SJCRH30 (cell line): ENCODE measurements around the gene ZNF142. TPM values are rescaled to one million over a fixed set of nuclear protein-coding genes. Genes with fewer than 3 reads are reported as not detected.
"Not testable (repeated sequence)": the region's sequence is repeated elsewhere in the genome, so short reads cannot be mapped to it uniquely, and the experiment has no call there.

Source experiments
- DNase-seq, 2 experiments: peaks; one replicate each; pipeline ENCODE4 v3.0.0-alpha.2; 2015 to 2020
- H3K27ac ChIP-seq: fragments of 250-450 bp; sonication (Bioruptor Pico); 2 replicates; pipeline ENCODE4 v1.5.1; 2020; ENCODE audit warnings: mild to moderate bottlenecking, moderate library complexity
- H3K27me3 ChIP-seq: fragments of 250-450 bp; sonication (Bioruptor Pico); 2 replicates; pipeline ENCODE4 v1.5.1; 2020; ENCODE audit warnings: mild to moderate bottlenecking, moderate library complexity
- H3K36me3 ChIP-seq: fragments of 250-450 bp; sonication (Bioruptor Pico); 2 replicates; pipeline ENCODE4 v1.5.1; 2020; ENCODE audit warnings: mild to moderate bottlenecking, moderate library complexity
- H3K4me1 ChIP-seq: fragments of 250-450 bp; sonication (Bioruptor Pico); 2 replicates; pipeline ENCODE4 v1.5.1; 2020; ENCODE audit warnings: mild to moderate bottlenecking, moderate library complexity
- H3K4me3 ChIP-seq: fragments of 250-450 bp; sonication (Bioruptor Pico); 2 replicates; pipeline ENCODE4 v1.5.1; 2020; ENCODE audit warnings: mild to moderate bottlenecking, moderate library complexity
- H3K9me3 ChIP-seq: fragments of 250-450 bp; sonication (Bioruptor Pico); replicated peaks from 2 replicates; pipeline ENCODE4 v1.5.1; 2020; ENCODE audit warnings: mild to moderate bottlenecking, moderate library complexity
- total RNA-seq: library from RNA; depleted of rRNA; stranded (reverse); fragments of >200 nt; shearing (Covaris generic); gene quantifications from 2 replicates; pipeline ENCODE4 v1.2.3, GENCODE V29; 2014; rRNA removed

ZNF142 gene
- total RNA-seq, result 14.6 and 15.0 TPM in 2 replicates

DNA sequence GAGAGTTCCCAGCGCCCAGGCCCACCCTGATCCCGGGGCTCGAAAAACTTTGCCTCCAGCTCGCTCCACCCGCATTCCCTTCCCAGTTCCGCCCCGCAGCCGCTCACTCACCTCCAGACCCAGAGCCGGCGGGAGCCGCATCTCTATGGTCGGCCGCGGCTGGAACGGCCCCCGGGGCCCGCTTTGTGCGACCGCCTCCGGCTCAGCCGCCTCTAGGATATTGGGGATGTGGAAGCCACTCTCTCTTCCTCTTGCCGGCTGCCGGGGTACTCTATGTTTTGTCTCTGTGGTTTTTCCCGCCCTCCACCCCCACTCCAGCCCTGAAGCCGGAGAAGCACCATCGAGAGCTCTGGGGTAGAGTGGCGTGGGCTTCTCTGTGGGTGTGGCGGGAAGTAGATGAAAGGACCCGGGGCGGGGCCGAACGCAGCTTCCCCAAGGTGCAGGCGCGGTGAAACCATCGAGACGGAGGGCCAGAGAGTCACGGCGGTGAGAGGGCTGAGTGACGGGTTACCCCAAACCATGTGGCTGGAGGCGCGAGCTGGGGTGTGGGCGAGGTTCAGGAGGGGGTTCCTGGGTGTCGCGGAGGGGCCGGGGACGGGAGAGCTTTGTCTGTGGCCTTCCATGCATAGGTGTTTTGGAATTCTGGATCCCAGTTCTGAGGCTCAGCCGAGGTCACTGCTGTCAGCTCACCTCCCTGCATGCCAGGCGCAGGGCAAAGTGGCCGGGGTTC lies at the start of gene ZNF142, which contains the start of gene BCS1L:
Gene ZNF142 (minus strand): TSS at position 366 of the 730 bp plus-strand sequence. CDS start 3,194 bp downstream, outside the sequence.
Gene BCS1L (plus strand): TSS at position 426 of the 730 bp plus-strand sequence. CDS start 1,305 bp downstream, outside the sequence.
- DNase-seq, result peak; percentile 92 to 93
- Histone ChIP-seq H3K36me3 (peaks cover 14% of the 10 kb centered on the region), H3K27me3 (no peaks in the 10 kb centered on the region), H3K9me3 (no peaks in the 10 kb centered on the region), H3K4me3 (peak within 1 kb of the TSS; percentile 74), H3K4me1 (no peaks in the 10 kb centered on the region), H3K27ac (peak within 1 kb of the TSS; percentile 48)

DNA sequence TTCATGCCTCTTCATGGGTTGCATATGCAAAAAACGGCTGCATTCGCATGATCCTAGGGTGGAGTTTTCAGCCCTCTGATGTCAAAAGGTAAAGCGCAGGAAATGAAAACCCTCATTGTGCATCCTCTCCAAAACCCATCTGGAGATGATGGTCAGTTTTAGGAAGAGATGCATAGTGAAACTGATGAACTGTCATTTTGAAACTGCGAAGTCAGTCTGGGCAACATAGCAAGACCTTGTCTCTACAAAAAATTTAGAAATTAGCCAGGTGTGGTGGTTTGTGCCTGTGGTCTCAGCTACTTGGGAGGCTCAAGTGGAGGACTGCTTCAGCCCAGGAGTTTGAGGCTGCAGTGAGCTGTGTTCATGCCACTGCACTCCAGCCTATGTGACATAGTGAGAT lies 48.7 kb upstream of the ZNF142 start:
- Histone ChIP-seq H3K9me3 (no peaks in the 10 kb centered on the region), H3K36me3 (no peaks in the 10 kb centered on the region), H3K27ac (no peak overlapping the region), H3K4me1 (0 out of 2 replicates have a peak, but pooled peaks cover 2% of the 10 kb centered on the region), H3K4me3 (no peak overlapping the region), H3K27me3 (no peaks in the 10 kb centered on the region)
- no peak for DNase-seq

DNA sequence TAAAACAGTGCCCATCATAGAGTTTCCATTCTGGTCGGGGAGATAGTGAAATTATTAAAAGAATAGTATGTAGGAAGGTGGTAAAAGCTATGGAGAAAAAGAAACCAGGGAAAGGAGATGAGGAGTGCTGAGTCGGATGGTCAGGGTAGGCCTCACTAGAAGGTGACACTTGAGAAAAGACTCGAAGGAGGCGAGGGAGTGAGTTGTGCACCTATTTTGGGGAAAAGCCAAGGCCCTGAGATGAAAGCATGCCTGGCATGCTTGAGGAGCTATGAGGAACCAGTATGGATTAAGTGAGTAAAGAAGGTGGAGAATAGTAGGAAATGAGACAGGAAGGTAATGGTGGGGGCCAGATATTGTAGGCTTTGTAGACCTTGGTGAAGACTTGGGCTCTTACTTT lies 43.9 kb upstream of the ZNF142 start:
- no peaks in the 10 kb centered on the region for H3K27me3 ChIP-seq
- no peak overlapping the region for H3K4me3 ChIP-seq
- no peaks in the 10 kb centered on the region for H3K9me3 ChIP-seq
- H3K36me3 ChIP-seq, result no peaks in the 10 kb centered on the region
- no peak overlapping the region for H3K27ac ChIP-seq
- no peaks in the 10 kb centered on the region for H3K4me1 ChIP-seq
- DNase-seq, result no peak

DNA sequence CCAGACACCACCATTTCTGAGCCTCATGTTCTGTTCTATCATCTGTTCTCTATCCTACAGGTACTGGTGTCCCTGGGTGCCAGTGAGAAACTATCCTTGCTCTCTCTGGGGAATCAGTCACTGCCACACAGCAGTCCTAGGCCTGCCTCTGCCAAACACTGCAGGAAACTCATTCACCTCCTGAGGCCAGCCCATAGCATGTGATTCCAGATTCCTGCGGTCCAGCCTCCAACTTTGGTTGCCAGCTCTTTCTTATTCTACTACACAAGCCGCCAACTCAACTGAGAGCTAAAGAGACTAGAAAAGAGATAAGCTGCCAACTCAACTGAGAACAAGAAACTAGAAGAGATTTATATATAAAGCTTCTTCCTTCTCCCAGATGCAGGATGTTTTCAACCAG lies 42.4 kb upstream of the ZNF142 start:
- no peak for DNase-seq
- H3K9me3 ChIP-seq, result no peaks in the 10 kb centered on the region
- no peaks in the 10 kb centered on the region for H3K36me3 ChIP-seq
- H3K4me1 ChIP-seq, result no peaks in the 10 kb centered on the region
- H3K27ac ChIP-seq, result no peak overlapping the region
- no peaks in the 10 kb centered on the region for H3K27me3 ChIP-seq
- no peak overlapping the region for H3K4me3 ChIP-seq

GRCh38 chr2:218698885-218699284 lies 39.5 kb upstream of the ZNF142 start:
- DNase-seq, result no peak
- no peak overlapping the region for H3K27ac ChIP-seq

GRCh38 chr2:218694405-218695145 lies 35.2 kb upstream of the ZNF142 start:
- H3K27me3 ChIP-seq, result no peaks in the 10 kb centered on the region
- H3K9me3 ChIP-seq, result no peaks in the 10 kb centered on the region
- DNase-seq, result no peak
- no peak overlapping the region for H3K4me3 ChIP-seq
- peaks cover 5% of the 10 kb centered on the region for H3K36me3 ChIP-seq
- no peak overlapping the region for H3K27ac ChIP-seq
- H3K4me1 ChIP-seq, result no peaks in the 10 kb centered on the region

More at GRCh38 chr2:218698885-218699284, 39.5 kb upstream of the ZNF142 start:
- H3K4me1 ChIP-seq, result no peaks in the 10 kb centered on the region
- H3K27me3 ChIP-seq, result no peaks in the 10 kb centered on the region
- H3K36me3 ChIP-seq, result peaks cover under 1% of the 10 kb centered on the region; the same call in 1 of the 2 replicates
- no peaks in the 10 kb centered on the region for H3K9me3 ChIP-seq
- H3K4me3 ChIP-seq, result no peak overlapping the region

- H3K9me3 ChIP-seq, result no peaks in the 10 kb centered on the region
- no peak for DNase-seq
- H3K36me3 ChIP-seq, result peaks cover 5% of the 10 kb centered on the region
- H3K27me3 ChIP-seq, result no peaks in the 10 kb centered on the region
- H3K27ac ChIP-seq, result no peak overlapping the region
- H3K4me3 ChIP-seq, result no peak overlapping the region
- H3K4me1 ChIP-seq, result no peaks in the 10 kb centered on the region
Measured at GRCh38 chr2:218691234-218691633, 31.8 kb upstream of the ZNF142 start.

- H3K27me3 ChIP-seq, H3K4me3 ChIP-seq, H3K36me3 ChIP-seq, H3K4me1 ChIP-seq, H3K27ac ChIP-seq, H3K9me3 ChIP-seq: not testable (repeated sequence)
- DNase-seq, result peak; percentile 65 to 80
Measured at GRCh38 chr2:218687400-218688060, 28.1 kb upstream of the ZNF142 start.

- Histone ChIP-seq H3K4me1 (no peaks in the 10 kb centered on the region), H3K27ac (no peak overlapping the region), H3K27me3 (no peaks in the 10 kb centered on the region), H3K36me3 (no peaks in the 10 kb centered on the region), H3K4me3 (no peak overlapping the region), H3K9me3 (no peaks in the 10 kb centered on the region)
- DNase-seq, result no peak
Measured at GRCh38 chr2:218680061-218680460, 20.6 kb upstream of the ZNF142 start.

- no peak for DNase-seq
- no peaks in the 10 kb centered on the region for H3K36me3 ChIP-seq
- H3K27ac ChIP-seq, result no peak overlapping the region
- no peaks in the 10 kb centered on the region for H3K9me3 ChIP-seq
- no peak overlapping the region for H3K4me3 ChIP-seq
- no peaks in the 10 kb centered on the region for H3K4me1 ChIP-seq
- no peaks in the 10 kb centered on the region for H3K27me3 ChIP-seq
Measured at GRCh38 chr2:218679119-218679518, 19.7 kb upstream of the ZNF142 start.

DNA sequence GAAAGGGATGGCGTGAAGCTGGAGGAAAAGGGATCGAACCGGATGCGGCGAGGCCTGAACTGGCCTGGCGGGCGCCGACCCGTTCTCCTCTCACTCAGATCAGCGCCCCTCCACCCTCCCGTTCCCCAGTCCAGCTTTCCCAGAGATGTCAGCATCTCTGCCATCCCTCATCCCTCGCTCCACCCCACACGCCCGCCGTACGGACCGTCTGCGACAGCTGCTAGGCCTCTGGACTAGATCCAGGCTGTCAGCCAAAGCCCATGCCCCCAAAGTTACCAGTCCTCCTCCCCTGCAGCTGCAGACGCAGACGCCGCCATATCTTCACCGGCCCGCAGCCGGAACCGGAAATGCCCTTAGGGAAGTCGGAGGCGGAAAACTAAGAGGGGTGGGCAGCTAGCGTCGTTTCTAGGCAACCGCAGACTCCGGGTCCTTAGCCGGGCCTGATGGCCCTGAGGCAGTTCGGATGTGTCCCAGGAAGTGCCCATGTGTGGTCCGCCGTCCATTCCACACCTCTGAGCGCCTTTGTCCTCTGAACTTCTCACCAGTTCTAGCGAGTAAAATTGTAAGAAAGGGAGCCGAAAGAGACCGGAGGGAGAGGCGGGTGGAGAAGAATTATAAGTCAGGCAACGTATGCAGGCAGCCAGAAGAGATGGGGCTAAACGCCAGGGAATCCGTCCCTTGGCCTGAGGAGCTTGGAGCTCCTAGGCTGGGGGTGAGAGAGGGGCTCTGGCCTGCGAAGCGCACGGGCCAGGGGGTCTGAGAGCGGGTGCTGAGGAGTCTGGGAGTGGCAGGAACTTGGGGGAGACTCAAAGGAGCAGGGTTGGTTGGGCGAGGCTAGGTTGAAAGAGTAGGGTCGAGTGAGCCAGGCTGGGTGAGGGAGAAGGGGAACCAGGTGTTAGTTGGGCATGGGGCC lies 12.5 kb upstream of the ZNF142 start, which contains the start of the genes RNF25 and STK36:
Gene RNF25 (minus strand): TSS at position 349 of the 913 bp plus-strand sequence. CDS start 32 bp downstream, at position 317.
Gene STK36 (plus strand): TSS at position 433 of the 913 bp plus-strand sequence. CDS start 744 bp downstream, outside the sequence.
- no peaks in the 10 kb centered on the region; the same call in 1 of the 2 replicates for H3K36me3 ChIP-seq
- H3K27ac ChIP-seq, result peak within 1 kb of the TSS; percentile 76
- H3K4me1 ChIP-seq, result peaks cover 6% of the 10 kb centered on the region
- H3K9me3 ChIP-seq, result no peaks in the 10 kb centered on the region
- no peaks in the 10 kb centered on the region for H3K27me3 ChIP-seq
- H3K4me3 ChIP-seq, result peak within 1 kb of the TSS; percentile 70
- peak; percentile 93 to 94 for DNase-seq

DNA sequence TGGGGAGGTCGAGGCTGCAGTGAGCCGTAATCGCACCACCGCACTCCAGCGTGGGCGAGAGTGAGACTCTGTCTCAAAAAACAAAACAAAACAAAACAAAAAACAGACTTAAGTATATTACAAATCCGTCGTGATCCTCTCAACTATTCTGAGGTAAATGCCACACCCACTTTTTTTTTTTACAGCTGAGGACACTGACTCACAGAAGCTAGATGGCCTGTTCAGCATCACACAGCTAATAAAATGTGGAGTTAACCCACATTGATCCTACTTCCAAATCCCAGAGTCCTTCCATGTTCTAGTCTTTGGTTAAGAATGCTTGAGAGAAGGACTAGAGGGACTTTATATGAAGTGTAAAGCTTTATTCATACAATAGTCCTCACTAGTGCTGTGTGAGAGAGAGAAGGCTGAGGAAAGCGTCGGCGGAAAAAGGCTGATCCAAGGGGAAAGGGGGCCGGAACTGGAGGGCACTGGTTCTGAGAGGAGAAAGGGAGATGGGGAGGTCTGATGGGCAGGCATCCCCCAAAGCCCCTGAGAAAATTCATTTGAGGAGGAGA lies 11.8 kb upstream of the ZNF142 start:
- no peaks in the 10 kb centered on the region for H3K27me3 ChIP-seq
- H3K4me3 ChIP-seq, result peak overlapping the region; percentile 70
- H3K9me3 ChIP-seq, result no peaks in the 10 kb centered on the region
- H3K4me1 ChIP-seq, result peaks cover 6% of the 10 kb centered on the region
- peaks cover 4% of the 10 kb centered on the region for H3K36me3 ChIP-seq
- H3K27ac ChIP-seq, result peak overlapping the region; percentile 76
- no peak for DNase-seq

DNA sequence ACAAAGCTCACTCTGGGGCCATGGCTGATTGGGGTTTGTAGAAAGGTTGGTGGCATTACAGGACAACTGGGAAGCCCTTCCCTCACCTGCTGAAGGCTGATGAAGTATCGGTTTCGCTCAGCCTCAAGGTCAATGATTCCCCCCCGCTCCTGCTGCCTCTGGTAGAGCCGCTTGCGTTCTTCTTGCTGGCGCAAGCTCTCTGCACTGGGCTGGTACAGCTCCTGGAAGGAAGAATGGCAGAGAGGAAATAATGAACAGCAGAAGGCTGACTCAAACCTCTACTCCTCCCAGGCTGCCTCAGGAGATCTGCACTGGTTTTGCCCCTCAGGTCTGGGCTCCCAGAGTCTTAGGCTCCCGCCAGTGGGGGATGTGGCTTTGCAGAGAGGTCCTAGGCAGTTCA lies 5.2 kb upstream of the ZNF142 start:
- H3K36me3 ChIP-seq, result peaks cover 21% of the 10 kb centered on the region
- H3K27me3 ChIP-seq, result no peaks in the 10 kb centered on the region
- no peaks in the 10 kb centered on the region for H3K4me1 ChIP-seq
- no peaks in the 10 kb centered on the region for H3K9me3 ChIP-seq
- no peak overlapping the region for H3K4me3 ChIP-seq
- no peak for DNase-seq
- H3K27ac ChIP-seq, result no peak overlapping the region
